ENCODE results near the gene CLIC3. TPM values are rescaled to one million over a fixed set of nuclear protein-coding genes. Genes with fewer than 3 reads are reported as not detected.

CLIC3 gene
- total RNA-seq, 1 experiment from 2014 or later = 6.2 TPM

Other genes with a start within 250 kb of the CLIC3 start
- gene LCN6, start 248.0 kb downstream of the CLIC3 start, total RNA-seq (2021; ENCODE audit: unreplicated experiment) = not detected
- not detected for gene LCN8, start 238.3 kb downstream of the CLIC3 start, total RNA-seq (2021; ENCODE audit: unreplicated experiment)
- gene LCN15, start 232.1 kb downstream of the CLIC3 start, total RNA-seq (2021; ENCODE audit: unreplicated experiment) = 0.05 TPM
- gene TMEM141, start 205.2 kb downstream of the CLIC3 start, total RNA-seq (2021; ENCODE audit: unreplicated experiment) = 53.5 TPM
- 0.62 TPM for gene CCDC183, start 200.2 kb downstream of the CLIC3 start, total RNA-seq (2021; ENCODE audit: unreplicated experiment)
- 106 TPM for gene RABL6, start 188.6 kb downstream of the CLIC3 start, total RNA-seq (2021; ENCODE audit: unreplicated experiment)
- gene AJM1, start 154.1 kb downstream of the CLIC3 start, total RNA-seq (2021; ENCODE audit: unreplicated experiment) = 7.2 TPM
- 204 TPM for gene PHPT1, start 147.2 kb downstream of the CLIC3 start, total RNA-seq (2021; ENCODE audit: unreplicated experiment)
- gene MAMDC4, start 144.2 kb downstream of the CLIC3 start, total RNA-seq (2021; ENCODE audit: unreplicated experiment) = 6.3 TPM
- 270 TPM for gene EDF1, start 130.3 kb downstream of the CLIC3 start, total RNA-seq (2021; ENCODE audit: unreplicated experiment)
- gene TRAF2, start 110.1 kb downstream of the CLIC3 start, total RNA-seq (2021; ENCODE audit: unreplicated experiment) = 48.7 TPM
- gene FBXW5, start 51.8 kb downstream of the CLIC3 start, total RNA-seq (2021; ENCODE audit: unreplicated experiment) = 72.6 TPM
- gene C8G, start 51.3 kb downstream of the CLIC3 start, total RNA-seq (2021; ENCODE audit: unreplicated experiment) = 2.9 TPM
- gene LCN12, start 44.3 kb downstream of the CLIC3 start, total RNA-seq (2021; ENCODE audit: unreplicated experiment) = 2.5 TPM
- 13.7 TPM for gene PTGDS, start 19.1 kb downstream of the CLIC3 start, total RNA-seq (2021; ENCODE audit: unreplicated experiment)
- 0.82 TPM for gene LCNL1, start 13.6 kb downstream of the CLIC3 start, total RNA-seq (2021; ENCODE audit: unreplicated experiment)
- gene PAXX, start 4.1 kb downstream of the CLIC3 start, total RNA-seq (2021; ENCODE audit: unreplicated experiment) = 64.0 TPM
- 27.0 TPM for gene ABCA2, start 31.7 kb upstream of the CLIC3 start, total RNA-seq (2021; ENCODE audit: unreplicated experiment)
- not detected for gene FUT7, start 35.5 kb upstream of the CLIC3 start, total RNA-seq (2021; ENCODE audit: unreplicated experiment)
- gene NPDC1, start 49.6 kb upstream of the CLIC3 start, total RNA-seq (2021; ENCODE audit: unreplicated experiment) = 43.5 TPM
- gene ENTPD2, start 57.5 kb upstream of the CLIC3 start, total RNA-seq (2021; ENCODE audit: unreplicated experiment) = 2.8 TPM
- gene SAPCD2, start 74.0 kb upstream of the CLIC3 start, total RNA-seq (2021; ENCODE audit: unreplicated experiment) = 18.4 TPM
- gene UAP1L1, start 80.9 kb upstream of the CLIC3 start, total RNA-seq (2021; ENCODE audit: unreplicated experiment) = 23.1 TPM
- gene MAN1B1, start 90.4 kb upstream of the CLIC3 start, total RNA-seq (2021; ENCODE audit: unreplicated experiment) = 57.2 TPM
- 236 TPM for gene DPP7, start 118.2 kb upstream of the CLIC3 start, total RNA-seq (2021; ENCODE audit: unreplicated experiment)
- 4.9 TPM for gene GRIN1, start 142.6 kb upstream of the CLIC3 start, total RNA-seq (2021; ENCODE audit: unreplicated experiment)
- gene LRRC26, start 173.5 kb upstream of the CLIC3 start, total RNA-seq (2021; ENCODE audit: unreplicated experiment) = 0.69 TPM
- gene TMEM210, start 175.5 kb upstream of the CLIC3 start, total RNA-seq (2021; ENCODE audit: unreplicated experiment) = not detected
- gene ANAPC2, start 192.0 kb upstream of the CLIC3 start, total RNA-seq (2021; ENCODE audit: unreplicated experiment) = 46.0 TPM
- 86.9 TPM for gene SSNA1, start 192.1 kb upstream of the CLIC3 start, total RNA-seq (2021; ENCODE audit: unreplicated experiment)
- 21.7 TPM for gene TPRN, start 204.2 kb upstream of the CLIC3 start, total RNA-seq (2021; ENCODE audit: unreplicated experiment)
- gene TMEM203, start 209.1 kb upstream of the CLIC3 start, total RNA-seq (2021; ENCODE audit: unreplicated experiment) = 25.4 TPM
- 15.6 TPM for gene NDOR1, start 209.1 kb upstream of the CLIC3 start, total RNA-seq (2021; ENCODE audit: unreplicated experiment)
- gene RNF208, start 225.7 kb upstream of the CLIC3 start, total RNA-seq (2021; ENCODE audit: unreplicated experiment) = 11.5 TPM
- gene CYSRT1, start 228.6 kb upstream of the CLIC3 start, total RNA-seq (2021; ENCODE audit: unreplicated experiment) = 0.67 TPM
- gene RNF224, start 230.9 kb upstream of the CLIC3 start, total RNA-seq (2021; ENCODE audit: unreplicated experiment) = 0.15 TPM
- not detected for gene SLC34A3, start 234.3 kb upstream of the CLIC3 start, total RNA-seq (2021; ENCODE audit: unreplicated experiment)
- gene TUBB4B, start 244.7 kb upstream of the CLIC3 start, total RNA-seq (2021; ENCODE audit: unreplicated experiment) = 265 TPM